BLaER1 (cell line): Measurements from ENCODE around the gene SIX2.
"Not testable (repeated sequence)": the region's sequence is repeated elsewhere in the genome, so short reads cannot be mapped to it uniquely, and the experiment has no call there.

Source experiments
- H3K27ac ChIP-seq: shearing (Covaris generic); formaldehyde crosslinking; 2 replicates; pipeline ENCODE4 v1.8.1; 2022
- H3K27me3 ChIP-seq: shearing (Covaris generic); formaldehyde crosslinking; 2 replicates; pipeline ENCODE4 v1.8.1; 2022
- H3K36me3 ChIP-seq: shearing (Covaris generic); formaldehyde crosslinking; 2 replicates; pipeline ENCODE4 v1.8.1; 2022
- H3K4me1 ChIP-seq: shearing (Covaris generic); formaldehyde crosslinking; 2 replicates; pipeline ENCODE4 v1.8.1; 2022
- H3K4me2 ChIP-seq: shearing (Covaris generic); formaldehyde crosslinking; 2 replicates; pipeline ENCODE4 v1.8.1; 2022
- H3K4me3 ChIP-seq: shearing (Covaris generic); formaldehyde crosslinking; 2 replicates; pipeline ENCODE4 v1.8.1; 2022
- H3K9ac ChIP-seq: shearing (Covaris generic); formaldehyde crosslinking; 2 replicates; pipeline ENCODE4 v1.8.1; 2022
- H3K9me3 ChIP-seq: shearing (Covaris generic); formaldehyde crosslinking; 2 replicates; pipeline ENCODE4 v1.8.1; 2022
- H4K20me1 ChIP-seq: shearing (Covaris generic); formaldehyde crosslinking; 2 replicates; pipeline ENCODE4 v1.8.1; 2022
- Cebpa-rat ChIP-seq: shearing (Covaris generic); IDR thresholded peaks from 2 replicates; pipeline ENCODE4 v1.8.1; 2022

Gene SIX2

GRCh38 chr2:45042401-45042800, 33.1 kb upstream of the SIX2 start:
- H3K4me2 ChIP-seq: peak overlapping the region; percentile 24; the same call in 1 of the 2 replicates
- H3K9ac ChIP-seq: no peak overlapping the region

GRCh38 chr2:45040786-45041185, 31.5 kb upstream of the SIX2 start:
- Histone ChIP-seq H3K9ac (no peak overlapping the region), H3K9me3 (no peaks in the 10 kb centered on the region), H3K27me3 (no peaks in the 10 kb centered on the region), H3K4me3 (no peak overlapping the region), H3K27ac (no peak overlapping the region), H3K36me3 (no peaks in the 10 kb centered on the region), H3K4me1 (peaks cover 32% of the 10 kb centered on the region; the same call in 1 of the 2 replicates), H4K20me1 (no peaks in the 10 kb centered on the region), H3K4me2 (peak overlapping the region; percentile 49; the same call in 1 of the 2 replicates)
- TF ChIP-seq Cebpa-rat: no peak

More at GRCh38 chr2:45042401-45042800, 33.1 kb upstream of the SIX2 start:
- no peak overlapping the region for H3K27ac ChIP-seq
- no peaks in the 10 kb centered on the region for H3K9me3 ChIP-seq
- TF ChIP-seq Cebpa-rat: no peak
- H3K4me3 ChIP-seq: no peak overlapping the region
- no peaks in the 10 kb centered on the region for H3K27me3 ChIP-seq
- no peaks in the 10 kb centered on the region for H3K36me3 ChIP-seq
- H4K20me1 ChIP-seq: no peaks in the 10 kb centered on the region
- peaks cover 36% of the 10 kb centered on the region; the same call in 1 of the 2 replicates for H3K4me1 ChIP-seq

GRCh38 chr2:45039804-45040203, 30.6 kb upstream of the SIX2 start:
- not testable (repeated sequence) for H3K9me3 ChIP-seq, H3K9ac ChIP-seq, H3K27me3 ChIP-seq, H3K36me3 ChIP-seq, H4K20me1 ChIP-seq, H3K27ac ChIP-seq, H3K4me3 ChIP-seq
- Histone ChIP-seq H3K4me2 (peak overlapping the region; percentile 49), H3K4me1 (peaks cover 32% of the 10 kb centered on the region; the same call in 1 of the 2 replicates)

- H4K20me1 ChIP-seq, H3K9me3 ChIP-seq, H3K9ac ChIP-seq, H3K36me3 ChIP-seq, H3K27ac ChIP-seq, H3K27me3 ChIP-seq, H3K4me3 ChIP-seq: not testable (repeated sequence)
- Histone ChIP-seq H3K4me2 (peak overlapping the region; percentile 12; the same call in 1 of the 2 replicates), H3K4me1 (peaks cover 32% of the 10 kb centered on the region; the same call in 1 of the 2 replicates)
Observed at GRCh38 chr2:45038861-45039260, 29.6 kb upstream of the SIX2 start.

- no peak overlapping the region for H3K4me3 ChIP-seq
- no peak overlapping the region for H3K4me2 ChIP-seq
- no peak overlapping the region for H3K9ac ChIP-seq
- H3K27me3 ChIP-seq: no peaks in the 10 kb centered on the region
- H3K27ac ChIP-seq: no peak overlapping the region
- no peaks in the 10 kb centered on the region for H3K9me3 ChIP-seq
- H4K20me1 ChIP-seq: no peaks in the 10 kb centered on the region
- no peak for TF ChIP-seq Cebpa-rat
- H3K36me3 ChIP-seq: no peaks in the 10 kb centered on the region
- peaks cover 15% of the 10 kb centered on the region for H3K4me1 ChIP-seq
Observed at GRCh38 chr2:45033302-45033701, 24.1 kb upstream of the SIX2 start.

GRCh38 chr2:45031028-45031427, 21.8 kb upstream of the SIX2 start:
- no peak for TF ChIP-seq Cebpa-rat
- no peaks in the 10 kb centered on the region for H3K27me3 ChIP-seq
- no peak overlapping the region for H3K9ac ChIP-seq
- H3K4me2 ChIP-seq: 0 out of 2 replicates have a peak overlapping the region, but pooled peaks have one; percentile 7
- no peaks in the 10 kb centered on the region for H3K36me3 ChIP-seq
- peaks cover 28% of the 10 kb centered on the region for H3K4me1 ChIP-seq
- no peaks in the 10 kb centered on the region for H4K20me1 ChIP-seq
- no peak overlapping the region for H3K4me3 ChIP-seq
- no peaks in the 10 kb centered on the region for H3K9me3 ChIP-seq
- no peak overlapping the region for H3K27ac ChIP-seq

GRCh38 chr2:45030553-45030952, 21.3 kb upstream of the SIX2 start:
- no peak overlapping the region for H3K27ac ChIP-seq
- no peak overlapping the region for H3K4me2 ChIP-seq
- no peaks in the 10 kb centered on the region for H3K9me3 ChIP-seq
- H3K36me3 ChIP-seq: no peaks in the 10 kb centered on the region
- no peaks in the 10 kb centered on the region for H4K20me1 ChIP-seq
- peaks cover 28% of the 10 kb centered on the region for H3K4me1 ChIP-seq
- no peak for TF ChIP-seq Cebpa-rat
- H3K27me3 ChIP-seq: no peaks in the 10 kb centered on the region
- H3K4me3 ChIP-seq: no peak overlapping the region
- H3K9ac ChIP-seq: no peak overlapping the region

GRCh38 chr2:45029215-45029614, 20.0 kb upstream of the SIX2 start:
- Histone ChIP-seq H3K27ac (no peak overlapping the region), H3K4me1 (peaks cover 35% of the 10 kb centered on the region), H3K4me2 (peak overlapping the region; percentile 26; the same call in 1 of the 2 replicates), H3K36me3 (no peaks in the 10 kb centered on the region), H4K20me1 (no peaks in the 10 kb centered on the region), H3K27me3 (no peaks in the 10 kb centered on the region), H3K4me3 (no peak overlapping the region), H3K9ac (no peak overlapping the region), H3K9me3 (no peaks in the 10 kb centered on the region)
- TF ChIP-seq Cebpa-rat: no peak

GRCh38 chr2:45028276-45028675, 19.0 kb upstream of the SIX2 start:
- TF ChIP-seq Cebpa-rat: no peak
- no peaks in the 10 kb centered on the region for H3K9me3 ChIP-seq

GRCh38 chr2:45026924-45027450, 17.7 kb upstream of the SIX2 start:
- Histone ChIP-seq H3K9ac (no peak overlapping the region), H3K4me1 (peaks cover 35% of the 10 kb centered on the region), H3K27me3 (no peaks in the 10 kb centered on the region), H4K20me1 (no peaks in the 10 kb centered on the region), H3K9me3 (no peaks in the 10 kb centered on the region), H3K4me3 (no peak overlapping the region), H3K27ac (no peak overlapping the region), H3K4me2 (peak overlapping the region; percentile 45), H3K36me3 (no peaks in the 10 kb centered on the region)
- no peak for TF ChIP-seq Cebpa-rat

More at GRCh38 chr2:45028276-45028675, 19.0 kb upstream of the SIX2 start:
- Histone ChIP-seq H3K4me1 (peaks cover 35% of the 10 kb centered on the region), H4K20me1 (no peaks in the 10 kb centered on the region), H3K27ac (no peak overlapping the region), H3K4me2 (peak overlapping the region; percentile 45), H3K4me3 (no peak overlapping the region), H3K9ac (no peak overlapping the region), H3K36me3 (no peaks in the 10 kb centered on the region), H3K27me3 (no peaks in the 10 kb centered on the region)
